H9 (cell line): ENCODE data around the gene TMEM132C. TPM values are rescaled to one million over a fixed set of nuclear protein-coding genes. Genes with fewer than 3 reads are reported as not detected.
A peak's percentile ranks its signal among the peaks of the same experiment; 100 is the strongest.

ENCODE experiments used
- DNase-seq: peaks from one replicate; pipeline ENCODE4 v3.0.0-alpha.2; 2017
- H2AFZ ChIP-seq: one replicate; pipeline ENCODE4 v1.6.1; 2013; ENCODE audit warnings: mild to moderate bottlenecking, low read length, control low read depth, moderate library complexity
- H2AK5ac ChIP-seq: 2 replicates; pipeline ENCODE4 v1.6.1; 2013; ENCODE audit warnings: low read length, control low read depth, mixed read lengths; ENCODE audit not compliant: insufficient read length
- H2BK120ac ChIP-seq: one replicate; pipeline ENCODE4 v1.6.1; 2013; ENCODE audit warnings: low read depth, mild to moderate bottlenecking, low read length, control low read depth, inconsistent platforms; ENCODE audit not compliant: poor library complexity, severe bottlenecking
- H2BK12ac ChIP-seq: 2 replicates; pipeline ENCODE4 v1.6.1; 2013; ENCODE audit warnings: low read length, control low read depth, mixed read lengths, low read depth; ENCODE audit not compliant: insufficient read length
- H2BK15ac ChIP-seq: 2 replicates; pipeline ENCODE4 v1.6.1; 2013; ENCODE audit warnings: low read depth, low read length, control low read depth
- H2BK20ac ChIP-seq: one replicate; pipeline ENCODE4 v1.6.1; 2013; ENCODE audit warnings: low read depth, mild to moderate bottlenecking, low read length, control low read depth, inconsistent platforms; ENCODE audit not compliant: poor library complexity, severe bottlenecking
- H2BK5ac ChIP-seq: 2 replicates; pipeline ENCODE4 v1.6.1; 2013; ENCODE audit warnings: low read length, control low read depth, mixed read lengths; ENCODE audit not compliant: insufficient read length
- H3K14ac ChIP-seq: 2 replicates; pipeline ENCODE4 v1.6.1; 2013; ENCODE audit warnings: low read length, control low read depth; ENCODE audit not compliant: insufficient read depth
- H3K18ac ChIP-seq: 2 replicates; pipeline ENCODE4 v1.6.1; 2013; ENCODE audit warnings: low read depth, mild to moderate bottlenecking, mixed read lengths, low read length, control low read depth; ENCODE audit not compliant: insufficient read length
- H3K23ac ChIP-seq: 2 replicates; pipeline ENCODE4 v1.6.1; 2013; ENCODE audit warnings: low read length, control low read depth, mixed read lengths, low read depth; ENCODE audit not compliant: insufficient read length
- H3K23me2 ChIP-seq: 2 replicates; pipeline ENCODE4 v1.6.1; 2013; ENCODE audit warnings: low read depth, mild to moderate bottlenecking, mixed read lengths, low read length, control low read depth; ENCODE audit not compliant: insufficient read length, poor library complexity, severe bottlenecking
- H3K27ac ChIP-seq: 2 replicates; pipeline ENCODE4 v1.5.1; 2013; ENCODE audit warnings: low read length, control low read depth, mixed read lengths, low read depth; ENCODE audit not compliant: insufficient read length
- H3K27me3 ChIP-seq: 2 replicates; pipeline ENCODE4 v1.6.1; 2013; ENCODE audit warnings: low read length, control low read depth, inconsistent platforms; ENCODE audit not compliant: insufficient read depth
- H3K4ac ChIP-seq: 2 replicates; pipeline ENCODE4 v1.6.1; 2013; ENCODE audit warnings: low read depth, mild to moderate bottlenecking, control low read depth, inconsistent platforms, low read length, moderate library complexity
- H3K4me1 ChIP-seq: 2 replicates; pipeline ENCODE4 v1.6.1; 2013; ENCODE audit warnings: low read length, control low read depth, inconsistent platforms; ENCODE audit not compliant: insufficient read depth
- H3K4me2 ChIP-seq: 2 replicates; pipeline ENCODE4 v1.6.1; 2013; ENCODE audit warnings: low read length, control low read depth, mixed read lengths; ENCODE audit not compliant: insufficient read length, insufficient read depth
- H3K56ac ChIP-seq: 2 replicates; pipeline ENCODE4 v1.6.1; 2013; ENCODE audit warnings: low read depth, mild to moderate bottlenecking, mixed read lengths, low read length, control low read depth; ENCODE audit not compliant: insufficient read length
- H3K79me1 ChIP-seq: 2 replicates; pipeline ENCODE4 v1.6.1; 2013; ENCODE audit warnings: low read depth, mild to moderate bottlenecking, moderate library complexity, low read length, control low read depth, inconsistent platforms; ENCODE audit not compliant: insufficient read depth, poor library complexity, severe bottlenecking
- H3K79me2 ChIP-seq: 2 replicates; pipeline ENCODE4 v1.6.1; 2013; ENCODE audit warnings: low read length, control low read depth, inconsistent platforms; ENCODE audit not compliant: insufficient read depth
- H3K9ac ChIP-seq: 2 replicates; pipeline ENCODE4 v1.6.1; 2013; ENCODE audit warnings: low read length, control low read depth, mixed read lengths; ENCODE audit not compliant: insufficient read length; ENCODE audit errors: extremely low read depth
- H3K9me3 ChIP-seq: one replicate; pipeline ENCODE4 v1.6.1; 2013; ENCODE audit warnings: low read depth, low read length, inconsistent platforms; ENCODE audit not compliant: control insufficient read depth
- H3T11ph ChIP-seq: one replicate; pipeline ENCODE4 v1.6.1; 2013; ENCODE audit warnings: mild to moderate bottlenecking, low read length, control low read depth, inconsistent platforms
- H4K20me1 ChIP-seq: one replicate; pipeline ENCODE4 v1.6.1; 2013; ENCODE audit not compliant: control insufficient read depth, insufficient read length, insufficient read depth
- H4K5ac ChIP-seq: 2 replicates; pipeline ENCODE4 v1.6.1; 2013; ENCODE audit warnings: low read depth, mild to moderate bottlenecking, mixed read lengths, low read length, control low read depth; ENCODE audit not compliant: insufficient read length
- H4K8ac ChIP-seq: replicated peaks from 2 replicates; pipeline ENCODE4 v1.6.1; 2013; ENCODE audit warnings: low read length, control low read depth, mixed read lengths, low read depth; ENCODE audit not compliant: insufficient read length
- H4K91ac ChIP-seq: 2 replicates; pipeline ENCODE4 v1.6.1; 2013; ENCODE audit warnings: low read depth, mild to moderate bottlenecking, moderate library complexity, mixed read lengths, low read length, control low read depth; ENCODE audit not compliant: insufficient read length
- H3K27ac Mint-ChIP-seq, 3 experiments: 2 replicates in 2 of 3; 3 replicates in 1 of 3; pipeline ENCODE4 v1.8.0; 2020 to 2021; ENCODE audit warnings: mixed read lengths in 3 of 3, mild to moderate bottlenecking in 1 of 3, moderate library complexity in 1 of 3
- H3K27me3 Mint-ChIP-seq: 2 replicates; pipeline ENCODE4 v1.8.0; 2021; ENCODE audit warnings: low read depth, mild to moderate bottlenecking, moderate library complexity, mixed read lengths
- H3K36me3 Mint-ChIP-seq, 3 experiments: 2 replicates in 2 of 3; 3 replicates in 1 of 3; pipeline ENCODE4 v1.8.0; 2020 to 2021; ENCODE audit warnings: low read depth in 3 of 3, mixed read lengths in 3 of 3; ENCODE audit not compliant: insufficient read depth in 1 of 3
- H3K4me1 Mint-ChIP-seq, 2 experiments: 2 replicates each; pipeline ENCODE4 v1.8.0; 2020; ENCODE audit warnings: mixed read lengths in 2 of 2
- H3K4me3 Mint-ChIP-seq, 2 experiments: 2 replicates in 1 of 2; 3 replicates in 1 of 2; pipeline ENCODE4 v1.8.0; 2020 to 2021; ENCODE audit warnings: mild to moderate bottlenecking in 2 of 2, mixed read lengths in 2 of 2, moderate library complexity in 1 of 2
- H3K9me3 Mint-ChIP-seq, 2 experiments: 2 replicates in 1 of 2; 3 replicates in 1 of 2; pipeline ENCODE4 v1.8.0; 2020; ENCODE audit warnings: mild to moderate bottlenecking in 2 of 2, mixed read lengths in 2 of 2, moderate library complexity in 1 of 2
- WGBS: extraction: QIAGEN DNeasy Blood & Tissue Kit; methylation state at CpG from one replicate; pipeline ENCODE4 v1.1.7; 2013; ENCODE audit warnings: missing lambda C conversion rate, low lambda C conversion rate, mixed read lengths; ENCODE audit not compliant: insufficient read length; ENCODE audit errors: extremely low coverage; 5-methylcytosine and 5-hydroxymethylcytosine counted together
- total RNA-seq: library from RNA; stranded (reverse); gene quantifications from 2 replicates; pipeline ENCODE4 v1.2.1, GENCODE V29; 2021
- TF ChIP-seq, protein P1 (sequence below): fragments of 200-600 bp; sonication (generic); conservative IDR thresholded peaks from 3 replicates; pipeline ENCODE4 v1.8.0; 2021; ENCODE audit warnings: antibody characterized with exemption, mild to moderate bottlenecking

TMEM132C gene
- total RNA-seq, 1 experiment from 2014 or later: 0.22 TPM

GRCh38 chr12:128337071-128337345 lies 70.0 kb downstream of the TMEM132C start:
- no CpG with 5 or more reads among the region's 4 CpGs for WGBS
- H3K27ac ChIP-seq: peak overlapping the region; percentile 56

More at GRCh38 chr12:128337071-128337345, 70.0 kb downstream of the TMEM132C start:
- Histone ChIP-seq H3K4me1 (peaks cover 15% of the 10 kb centered on the region), H2AFZ (no peak overlapping the region), H2AK5ac (no peak overlapping the region), H3K56ac (no peak overlapping the region), H3K23me2 (peaks cover 3% of the 10 kb centered on the region), H3K79me1 (no peaks in the 10 kb centered on the region), H2BK120ac (no peak overlapping the region), H4K91ac (no peak overlapping the region), H2BK5ac (no peak overlapping the region), H3K9me3 (no peaks in the 10 kb centered on the region), H4K5ac (no peak overlapping the region), H3K79me2 (no peaks in the 10 kb centered on the region), H2BK20ac (no peak overlapping the region), H3K9ac (peak overlapping the region; percentile 25), H3T11ph (no peak overlapping the region), H3K18ac (no peak overlapping the region), H4K20me1 (no peaks in the 10 kb centered on the region), H3K4ac (no peak overlapping the region), H2BK15ac (no peak overlapping the region), H3K27me3 (no peaks in the 10 kb centered on the region), H3K23ac (no peak overlapping the region), H4K8ac (no peak overlapping the region), H3K4me2 (peak overlapping the region; percentile 68), H3K14ac (no peak overlapping the region), H2BK12ac (no peak overlapping the region)
- Mint-ChIP-seq H3K27ac (peak overlapping the region in 2 of 3 experiments; percentile 20 to 62; a peak in 2 of 7 replicates), H3K4me3 (peak overlapping the region; percentile 2 to 45), H3K36me3 (no peaks in the 10 kb centered on the region), H3K9me3 (no peaks in the 10 kb centered on the region), H3K4me1 (peaks cover 36 to 37% of the 10 kb centered on the region in 2 experiments), H3K27me3 (peaks cover 49% of the 10 kb centered on the region)
- TF ChIP-seq, protein P1, sequence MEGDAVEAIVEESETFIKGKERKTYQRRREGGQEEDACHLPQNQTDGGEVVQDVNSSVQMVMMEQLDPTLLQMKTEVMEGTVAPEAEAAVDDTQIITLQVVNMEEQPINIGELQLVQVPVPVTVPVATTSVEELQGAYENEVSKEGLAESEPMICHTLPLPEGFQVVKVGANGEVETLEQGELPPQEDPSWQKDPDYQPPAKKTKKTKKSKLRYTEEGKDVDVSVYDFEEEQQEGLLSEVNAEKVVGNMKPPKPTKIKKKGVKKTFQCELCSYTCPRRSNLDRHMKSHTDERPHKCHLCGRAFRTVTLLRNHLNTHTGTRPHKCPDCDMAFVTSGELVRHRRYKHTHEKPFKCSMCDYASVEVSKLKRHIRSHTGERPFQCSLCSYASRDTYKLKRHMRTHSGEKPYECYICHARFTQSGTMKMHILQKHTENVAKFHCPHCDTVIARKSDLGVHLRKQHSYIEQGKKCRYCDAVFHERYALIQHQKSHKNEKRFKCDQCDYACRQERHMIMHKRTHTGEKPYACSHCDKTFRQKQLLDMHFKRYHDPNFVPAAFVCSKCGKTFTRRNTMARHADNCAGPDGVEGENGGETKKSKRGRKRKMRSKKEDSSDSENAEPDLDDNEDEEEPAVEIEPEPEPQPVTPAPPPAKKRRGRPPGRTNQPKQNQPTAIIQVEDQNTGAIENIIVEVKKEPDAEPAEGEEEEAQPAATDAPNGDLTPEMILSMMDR: no peak
- no peak for DNase-seq
